Activated CD4-positive, alpha-beta T cell treated with anti-CD3 and anti-CD28 coated beads, Interleukin-2, amount 10 ng/mL, durations not matched to agents 24 days and 14 days (primary cell): ENCODE results near the gene PSMC4. TPM values are rescaled to one million over a fixed set of nuclear protein-coding genes. Genes with fewer than 3 reads are reported as not detected.

Experiments used
- DNase-seq: peaks from one replicate; pipeline ENCODE4 v3.0.0; 2022
- H3K27ac Mint-ChIP-seq: one replicate; pipeline ENCODE4 v1.8.0; 2022; ENCODE audit warnings: mild to moderate bottlenecking, mixed read lengths
- H3K27me3 Mint-ChIP-seq: one replicate; pipeline ENCODE4 v1.8.0; 2022; ENCODE audit warnings: mixed read lengths
- H3K36me3 Mint-ChIP-seq: one replicate; pipeline ENCODE4 v1.8.0; 2022; ENCODE audit warnings: low read depth, mild to moderate bottlenecking, mixed read lengths
- H3K4me1 Mint-ChIP-seq: one replicate; pipeline ENCODE4 v1.8.0; 2021; ENCODE audit warnings: mixed read lengths
- H3K4me3 Mint-ChIP-seq: one replicate; pipeline ENCODE4 v1.8.0; 2022; ENCODE audit warnings: mild to moderate bottlenecking, moderate library complexity, mixed read lengths
- H3K9me3 Mint-ChIP-seq: one replicate; pipeline ENCODE4 v1.8.0; 2021; ENCODE audit warnings: mixed read lengths
- intact Hi-C: fragments of 100-400 bp; cut with micrococcal nuclease; formaldehyde crosslinking; loops from one replicate; pipeline ENCODE4 v1.15.1; 2023
- total RNA-seq: library from RNA; stranded (reverse); gene quantifications from 2 replicates; pipeline ENCODE4 v1.2.3, GENCODE V29; 2022

Gene PSMC4
- total RNA-seq, 1 donor from 2014 or later = 192 TPM

DNA sequence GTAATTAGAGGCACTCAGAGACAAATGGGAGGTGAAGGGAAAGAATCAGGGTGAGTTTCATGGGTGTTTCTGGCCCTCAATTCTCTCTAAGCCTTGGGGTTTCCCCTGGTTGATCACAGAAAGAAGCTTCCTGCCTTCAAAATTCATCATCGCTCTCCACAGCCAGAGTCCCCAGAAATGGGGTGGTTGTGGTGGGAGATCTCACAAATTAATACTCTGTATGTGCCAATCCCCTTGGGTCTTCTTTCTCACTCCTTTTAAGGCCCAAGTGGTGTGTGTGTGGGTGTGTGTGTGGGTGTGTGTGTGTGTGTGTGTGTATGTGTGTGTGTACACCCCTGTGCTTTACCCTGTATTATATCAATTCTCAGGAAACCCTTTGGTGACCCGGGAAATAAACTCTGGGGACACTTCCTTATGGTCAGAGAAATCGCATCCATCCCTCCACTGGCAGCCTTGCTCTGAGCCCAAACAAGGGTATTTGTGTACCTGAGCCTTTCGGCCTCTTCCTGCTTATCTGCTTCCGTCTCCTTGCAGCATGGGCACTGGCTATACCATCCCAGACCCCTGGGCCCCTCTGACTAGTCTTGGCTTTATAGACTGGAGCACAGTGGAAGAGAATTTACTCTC, 33.8 kb upstream of the PSMC4 start:
- H3K27me3 Mint-ChIP-seq = peaks cover 2% of the 10 kb centered on the region
- intact Hi-C loops = loop anchor here (1.0 to 2.0 kb wide), 2 partner anchors 16 to 34 kb away; partner anchors contain the start of gene PSMC4

DNA sequence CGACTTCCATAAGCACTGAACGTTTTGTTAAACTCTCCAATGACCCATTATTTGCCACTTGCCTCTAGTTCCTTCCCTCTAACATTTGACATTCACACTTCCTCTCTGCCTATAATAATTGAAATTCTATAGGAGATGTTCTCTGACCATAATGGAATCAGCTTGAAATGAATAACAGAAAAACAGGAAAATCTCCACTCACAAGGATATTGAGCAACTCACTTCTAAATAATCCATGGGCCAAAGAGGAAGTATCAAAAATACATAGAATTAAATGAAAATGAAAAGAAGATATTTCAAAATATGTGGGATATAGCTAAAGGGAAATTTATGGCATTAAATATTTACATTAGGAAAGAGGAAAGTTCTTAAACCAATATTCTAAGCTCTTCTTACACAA, 33.2 kb upstream of the PSMC4 start:
- Mint-ChIP-seq H3K27ac (peak overlapping the region; percentile 8), H3K36me3 (peaks cover 17% of the 10 kb centered on the region), H3K27me3 (peaks cover 2% of the 10 kb centered on the region), H3K9me3 (peaks cover 13% of the 10 kb centered on the region), H3K4me3 (no peak overlapping the region), H3K4me1 (peaks cover 61% of the 10 kb centered on the region)
- intact Hi-C loops = loop anchor here (1.0 to 2.0 kb wide), 2 partner anchors 15 to 34 kb away; partner anchors contain the start of gene PSMC4
- no peak for DNase-seq

More for the DNA sequence above, 33.8 kb upstream of the PSMC4 start:
- H3K36me3 Mint-ChIP-seq = peaks cover 17% of the 10 kb centered on the region
- DNase-seq = peak; percentile 85
- H3K27ac Mint-ChIP-seq = peak overlapping the region; percentile 72
- peak overlapping the region; percentile 47 for H3K4me3 Mint-ChIP-seq
- peaks cover 57% of the 10 kb centered on the region for H3K4me1 Mint-ChIP-seq
- peaks cover 13% of the 10 kb centered on the region for H3K9me3 Mint-ChIP-seq

DNA sequence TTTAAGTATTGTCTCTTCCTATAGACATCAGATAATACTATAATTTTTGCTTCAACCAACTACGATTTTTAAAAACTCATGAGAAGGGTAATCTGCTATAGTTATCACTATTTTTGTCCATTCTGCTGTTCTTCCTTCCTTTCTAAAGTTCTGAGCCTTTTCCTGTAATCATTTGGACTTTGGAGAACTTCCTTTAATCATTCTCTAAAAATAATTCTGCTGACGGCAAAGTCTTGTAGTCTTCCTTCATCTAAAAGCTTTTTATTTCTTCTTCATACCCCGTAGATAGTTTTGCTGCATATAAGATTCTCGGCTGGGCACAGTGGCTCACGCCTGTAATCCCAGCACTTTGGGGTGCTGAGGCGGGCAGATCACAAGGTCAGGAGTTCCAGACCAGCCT, 31.4 kb upstream of the PSMC4 start:
- H3K4me1 Mint-ChIP-seq = peaks cover 68% of the 10 kb centered on the region

DNA sequence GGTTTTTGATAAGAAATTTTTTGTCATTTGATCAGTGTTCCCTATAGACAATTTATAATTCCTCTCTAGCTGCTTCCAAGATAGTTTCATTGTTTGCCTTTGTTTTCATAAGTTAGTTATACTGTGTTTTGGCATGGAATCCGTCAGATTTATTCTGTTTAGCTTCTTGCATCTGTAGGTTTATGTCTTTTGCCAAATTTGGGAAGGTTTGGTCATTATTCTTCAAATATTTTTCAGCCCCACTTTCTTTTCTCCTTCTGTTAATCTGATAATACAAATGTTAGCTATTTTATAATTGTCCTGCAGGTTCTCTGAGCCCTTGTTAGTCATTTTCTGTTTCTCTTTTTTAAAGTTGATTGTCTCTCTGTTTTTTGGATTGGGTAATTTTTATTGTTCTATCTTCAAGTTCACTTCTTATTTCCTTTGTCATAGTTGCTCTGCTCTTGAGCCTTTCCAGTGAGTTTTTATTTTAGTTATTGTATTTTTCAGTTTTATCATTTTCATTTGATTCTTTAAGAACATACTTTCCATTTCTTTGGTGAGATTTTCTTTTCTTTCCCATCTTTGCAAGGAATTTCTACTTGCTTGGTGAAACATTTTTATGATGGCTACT, 30.6 kb upstream of the PSMC4 start:
- Mint-ChIP-seq H3K9me3 (peaks cover 13% of the 10 kb centered on the region), H3K27ac (peak overlapping the region; percentile 81), H3K27me3 (peaks cover 2% of the 10 kb centered on the region), H3K4me1 (peaks cover 66% of the 10 kb centered on the region), H3K4me3 (no peak overlapping the region), H3K36me3 (peaks cover 21% of the 10 kb centered on the region)
- intact Hi-C loops = no loop called here
- DNase-seq = no peak

More for the DNA sequence above, 31.4 kb upstream of the PSMC4 start:
- Mint-ChIP-seq H3K36me3 (peaks cover 21% of the 10 kb centered on the region), H3K9me3 (peaks cover 13% of the 10 kb centered on the region), H3K27ac (no peak overlapping the region), H3K27me3 (peaks cover 2% of the 10 kb centered on the region), H3K4me3 (no peak overlapping the region)
- DNase-seq = no peak
- intact Hi-C loops = no loop called here

DNA sequence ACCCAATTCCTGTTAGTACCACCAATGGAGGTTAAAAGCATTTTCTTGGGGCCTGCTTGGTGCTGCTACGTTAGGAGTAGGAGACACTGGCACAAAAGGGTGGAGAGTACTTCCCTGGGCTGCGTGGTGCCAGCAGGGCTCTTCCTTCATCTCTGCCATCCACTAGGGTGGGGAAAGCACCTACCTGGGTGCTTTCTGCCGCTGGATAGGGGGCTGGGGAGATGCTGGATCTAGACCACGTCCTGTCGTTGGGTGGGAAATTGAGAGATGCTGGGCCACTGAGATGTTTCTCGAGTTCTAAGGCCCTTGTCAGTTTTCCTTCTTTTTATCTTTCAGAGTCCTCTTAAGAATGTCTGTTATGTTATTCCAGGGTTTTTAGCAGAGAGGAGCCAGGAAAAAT, 29.8 kb upstream of the PSMC4 start:
- H3K27me3 Mint-ChIP-seq = peaks cover 2% of the 10 kb centered on the region
- intact Hi-C loops = no loop called here
- peak; percentile 71 for DNase-seq
- H3K36me3 Mint-ChIP-seq = peaks cover 21% of the 10 kb centered on the region
- peak overlapping the region; percentile 68 for H3K4me3 Mint-ChIP-seq
- H3K9me3 Mint-ChIP-seq = peaks cover 13% of the 10 kb centered on the region
- H3K4me1 Mint-ChIP-seq = peaks cover 59% of the 10 kb centered on the region
- peak overlapping the region; percentile 81 for H3K27ac Mint-ChIP-seq

DNA sequence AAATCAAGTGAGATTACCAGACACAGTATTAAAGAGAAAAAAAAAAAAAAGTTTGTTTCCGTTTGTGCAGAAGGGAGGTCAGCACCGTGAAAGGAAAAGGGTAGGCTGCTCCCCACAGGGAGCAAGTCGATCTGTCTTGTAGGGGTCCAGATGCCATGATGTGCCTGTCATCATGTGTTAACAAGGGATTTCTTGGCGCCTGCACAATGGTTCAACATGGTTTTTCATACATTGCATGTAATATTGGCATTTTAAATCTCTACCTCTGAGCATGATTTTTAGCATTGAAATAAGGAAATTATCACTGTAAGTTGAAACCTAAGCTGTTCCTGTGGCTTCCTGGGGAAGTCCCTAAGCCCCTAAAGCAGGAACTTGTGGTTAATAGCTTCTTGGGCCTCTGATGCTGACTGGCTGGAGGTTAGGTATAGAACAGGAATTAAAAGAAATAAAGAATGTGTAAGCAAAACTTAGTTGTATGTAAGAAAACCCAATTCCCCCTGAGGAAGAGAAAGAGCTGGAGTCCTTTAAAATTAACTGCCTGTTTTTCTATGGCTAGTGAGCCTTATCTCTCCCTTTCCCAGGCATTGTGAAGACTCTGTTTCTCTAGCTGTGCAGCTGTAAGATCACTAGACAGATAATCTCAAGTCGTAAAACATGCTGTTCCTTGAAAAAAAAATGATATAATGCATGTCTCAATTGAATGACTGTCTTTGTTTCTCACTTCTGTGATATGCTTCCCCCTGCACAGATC, 29.2 kb upstream of the PSMC4 start:
- Mint-ChIP-seq H3K9me3 (peaks cover 13% of the 10 kb centered on the region), H3K36me3 (peaks cover 23% of the 10 kb centered on the region), H3K27me3 (peaks cover 2% of the 10 kb centered on the region), H3K27ac (peak overlapping the region; percentile 81), H3K4me1 (peaks cover 55% of the 10 kb centered on the region), H3K4me3 (peak overlapping the region; percentile 68)
- intact Hi-C loops = no loop called here
- peak; percentile 87 for DNase-seq

DNA sequence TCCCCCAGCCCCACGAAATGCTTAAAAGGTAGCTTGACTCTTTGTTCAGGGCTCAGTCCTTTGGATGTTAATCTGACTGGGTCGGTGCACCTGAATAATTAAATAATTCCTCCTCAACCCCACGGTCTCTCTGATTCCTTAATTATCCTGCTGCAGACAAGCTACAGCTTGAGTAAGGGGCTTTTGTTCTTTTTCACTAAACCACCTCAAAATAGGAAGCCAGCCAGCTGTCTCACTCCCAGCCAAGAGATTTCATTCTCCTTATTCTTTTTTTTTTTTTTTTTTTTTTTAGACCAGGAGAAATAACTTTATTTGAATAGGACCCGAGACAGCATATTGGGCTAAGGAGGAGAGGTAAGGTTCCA, 28.6 kb upstream of the PSMC4 start:
- H3K4me1 Mint-ChIP-seq = peaks cover 49% of the 10 kb centered on the region
- peaks cover 13% of the 10 kb centered on the region for H3K9me3 Mint-ChIP-seq
- no peak for DNase-seq
- H3K36me3 Mint-ChIP-seq = peaks cover 23% of the 10 kb centered on the region
- H3K27ac Mint-ChIP-seq = peak overlapping the region; percentile 81
- peak overlapping the region; percentile 68 for H3K4me3 Mint-ChIP-seq
- H3K27me3 Mint-ChIP-seq = peaks cover 2% of the 10 kb centered on the region
- intact Hi-C loops = no loop called here

DNA sequence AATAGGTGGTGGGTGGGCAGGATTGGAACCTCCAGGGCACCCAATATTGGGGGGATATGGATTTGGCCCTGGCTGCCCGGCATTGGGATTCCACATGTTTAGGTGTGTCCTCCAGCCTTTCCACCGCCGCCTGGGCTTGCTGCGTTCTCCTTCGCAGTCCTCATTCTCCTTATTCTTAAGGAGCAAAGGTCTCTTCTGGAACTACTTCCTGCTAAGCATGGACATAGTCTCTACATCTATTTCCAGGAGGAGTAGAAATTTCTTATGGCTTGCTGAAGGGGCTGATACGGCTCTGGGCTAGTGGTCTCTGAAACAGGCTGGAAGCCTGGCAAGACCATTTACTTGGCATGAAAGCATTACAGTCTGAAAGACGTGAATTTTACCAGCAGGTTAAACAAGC, 27.4 kb upstream of the PSMC4 start:
- peaks cover 17% of the 10 kb centered on the region for H3K9me3 Mint-ChIP-seq
- H3K4me1 Mint-ChIP-seq = peaks cover 44% of the 10 kb centered on the region
- intact Hi-C loops = no loop called here
- H3K27me3 Mint-ChIP-seq = peaks cover 2% of the 10 kb centered on the region
- no peak overlapping the region for H3K4me3 Mint-ChIP-seq
- H3K27ac Mint-ChIP-seq = no peak overlapping the region
- H3K36me3 Mint-ChIP-seq = peaks cover 23% of the 10 kb centered on the region
- no peak for DNase-seq

DNA sequence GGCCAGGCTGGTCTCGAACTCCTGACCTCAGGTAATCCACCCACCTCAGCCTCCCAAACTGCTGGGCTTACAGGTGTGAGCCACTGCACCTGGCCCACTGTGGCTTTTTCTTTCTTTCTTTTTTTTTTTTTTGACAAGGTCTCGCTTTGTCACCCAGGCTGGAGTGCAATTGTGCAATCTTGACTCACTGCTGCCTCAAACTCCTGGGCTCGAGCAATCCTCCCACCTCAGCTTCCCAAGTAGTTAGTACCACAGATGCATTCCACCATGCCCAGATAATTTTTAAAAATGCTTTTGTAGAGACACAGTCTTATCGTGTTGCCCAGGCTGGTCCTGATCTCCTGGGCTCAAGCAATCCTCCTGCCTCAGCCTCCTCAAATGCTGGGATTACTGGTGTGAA, 24.4 kb upstream of the PSMC4 start:
- H3K36me3 Mint-ChIP-seq = peaks cover 16% of the 10 kb centered on the region
- peaks cover 37% of the 10 kb centered on the region for H3K4me1 Mint-ChIP-seq
- H3K9me3 Mint-ChIP-seq = peaks cover 16% of the 10 kb centered on the region
- peak overlapping the region; percentile 12 for H3K27ac Mint-ChIP-seq
- no peaks in the 10 kb centered on the region for H3K27me3 Mint-ChIP-seq
- no peak for DNase-seq
- no peak overlapping the region for H3K4me3 Mint-ChIP-seq
- intact Hi-C loops = no loop called here

DNA sequence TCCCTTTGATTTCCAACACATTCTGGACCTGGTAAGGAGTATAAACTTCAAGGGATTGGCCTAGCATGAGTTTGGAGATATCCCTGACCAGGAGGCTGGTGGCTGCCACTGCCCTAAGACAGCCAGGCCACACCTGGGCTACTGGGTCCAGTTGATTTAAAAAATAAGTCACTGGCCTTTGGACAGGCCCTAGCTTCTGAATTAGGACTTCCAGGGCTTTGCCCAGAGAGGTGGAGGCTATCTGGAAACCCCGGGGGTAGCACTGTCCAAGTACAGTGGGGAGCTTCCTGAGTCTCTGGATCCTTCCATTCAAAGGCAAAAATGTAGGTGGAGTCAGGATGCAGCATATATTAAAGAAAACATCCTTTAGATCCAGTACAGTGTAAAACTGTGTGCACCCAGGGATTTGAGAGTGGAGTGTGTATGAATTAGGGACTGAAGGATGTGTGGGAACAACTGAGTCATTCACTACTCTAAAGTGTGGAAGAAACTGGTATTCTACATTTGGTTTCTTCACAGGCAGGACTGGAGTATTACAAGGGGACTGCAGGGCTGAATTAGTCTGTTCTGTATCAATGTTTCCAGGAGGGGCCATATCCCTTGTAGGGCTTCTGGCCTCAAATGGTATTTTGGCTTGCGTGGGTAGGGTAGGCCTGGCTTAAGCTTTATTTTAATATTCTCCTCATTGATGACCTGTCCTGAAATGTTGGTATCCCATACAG, 21.8 kb upstream of the PSMC4 start:
- Mint-ChIP-seq H3K27me3 (no peaks in the 10 kb centered on the region), H3K36me3 (peaks cover 20% of the 10 kb centered on the region), H3K4me3 (no peak overlapping the region), H3K9me3 (peaks cover 23% of the 10 kb centered on the region), H3K27ac (peak overlapping the region; percentile 40), H3K4me1 (peaks cover 44% of the 10 kb centered on the region)
- intact Hi-C loops = no loop called here
- no peak for DNase-seq

DNA sequence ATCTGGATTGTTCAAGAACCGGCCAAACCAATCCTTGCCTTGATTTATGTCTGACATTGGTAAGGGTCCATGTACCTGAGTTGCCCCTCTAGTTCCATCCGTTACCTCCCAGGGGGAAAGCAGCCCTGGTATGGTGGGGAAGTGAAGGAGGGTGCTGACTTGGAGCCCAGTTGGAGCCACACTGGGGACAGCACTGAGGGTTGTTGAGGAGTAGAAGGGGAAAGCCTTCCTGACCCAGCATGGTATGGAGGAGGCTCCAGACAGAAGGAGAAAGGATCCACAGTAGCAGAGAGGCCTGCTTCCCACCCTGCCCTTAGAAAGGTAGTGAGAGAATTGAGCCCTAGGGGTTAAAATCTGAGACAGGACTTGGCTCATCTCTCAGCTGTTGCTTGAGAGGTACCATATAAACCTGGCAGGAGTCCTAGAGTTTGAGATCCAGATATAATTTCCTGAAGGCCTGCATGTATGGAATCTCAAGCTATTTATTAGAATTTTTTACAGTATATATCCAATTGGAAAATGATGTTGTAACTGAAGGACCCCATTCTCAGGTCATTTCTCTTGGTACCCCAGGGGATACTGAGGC, 19.8 kb upstream of the PSMC4 start:
- peak overlapping the region; percentile 90 for H3K27ac Mint-ChIP-seq
- H3K27me3 Mint-ChIP-seq = no peaks in the 10 kb centered on the region
- H3K36me3 Mint-ChIP-seq = peaks cover 18% of the 10 kb centered on the region
- intact Hi-C loops = no loop called here
- no peak overlapping the region for H3K4me3 Mint-ChIP-seq
- H3K9me3 Mint-ChIP-seq = peaks cover 23% of the 10 kb centered on the region
- no peak for DNase-seq
- peaks cover 41% of the 10 kb centered on the region for H3K4me1 Mint-ChIP-seq

DNA sequence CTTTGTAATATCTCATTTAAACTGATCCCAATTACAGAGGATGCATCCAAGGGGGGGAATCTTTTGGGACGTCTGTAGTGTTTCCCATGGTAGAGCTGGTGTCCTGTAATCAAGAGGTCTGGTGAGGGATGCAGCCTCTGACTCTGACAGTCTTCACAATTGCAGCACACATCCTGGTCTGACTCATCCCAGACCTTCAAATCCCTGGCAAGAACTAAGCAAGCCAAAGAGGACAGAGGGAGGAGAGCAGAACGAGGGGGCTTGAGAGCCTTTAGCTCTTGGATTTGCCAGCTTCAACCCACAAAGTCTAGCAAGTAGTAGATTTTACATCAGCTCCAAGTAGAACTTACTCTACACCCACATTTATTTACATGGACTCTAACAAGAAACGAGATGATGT, 19.3 kb upstream of the PSMC4 start:
- H3K4me1 Mint-ChIP-seq = peaks cover 39% of the 10 kb centered on the region
- intact Hi-C loops = loop anchor here (2.0 kb wide), 1 partner anchor 15 kb away; no protein-coding TSS in a partner anchor
- peak overlapping the region; percentile 70 for H3K4me3 Mint-ChIP-seq
- H3K27ac Mint-ChIP-seq = peak overlapping the region; percentile 90
- H3K9me3 Mint-ChIP-seq = peaks cover 23% of the 10 kb centered on the region
- H3K36me3 Mint-ChIP-seq = peaks cover 16% of the 10 kb centered on the region
- no peaks in the 10 kb centered on the region for H3K27me3 Mint-ChIP-seq
- no peak for DNase-seq

DNA sequence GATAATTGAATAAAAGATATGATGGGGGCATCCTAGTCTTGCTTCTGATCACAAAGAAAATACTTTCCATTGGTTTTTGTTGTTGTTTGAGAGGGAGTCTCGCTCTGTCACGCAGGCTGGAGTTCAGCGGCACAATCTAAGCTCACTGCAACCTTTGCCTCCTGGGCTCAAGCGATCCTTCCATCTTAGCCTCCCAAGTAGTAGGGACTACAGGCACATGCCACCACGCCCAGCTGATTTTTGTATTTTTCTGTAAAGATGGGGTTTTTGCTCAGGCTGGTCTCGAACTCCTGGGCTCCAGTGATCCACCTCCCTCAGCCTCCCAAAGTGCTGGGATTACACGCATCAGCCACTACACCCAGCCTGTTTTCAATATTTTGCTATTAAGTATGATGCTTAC, 17.1 kb upstream of the PSMC4 start:
- peak; percentile 70 for DNase-seq
- peak overlapping the region; percentile 70 for H3K4me3 Mint-ChIP-seq
- H3K4me1 Mint-ChIP-seq = peaks cover 42% of the 10 kb centered on the region
- peaks cover 16% of the 10 kb centered on the region for H3K36me3 Mint-ChIP-seq
- intact Hi-C loops = loop anchor here (2.0 kb wide), 1 partner anchor 17 kb away; no protein-coding TSS in a partner anchor
- peaks cover 19% of the 10 kb centered on the region for H3K9me3 Mint-ChIP-seq
- no peaks in the 10 kb centered on the region for H3K27me3 Mint-ChIP-seq
- H3K27ac Mint-ChIP-seq = peak overlapping the region; percentile 90
